HEK293 (cell line): ENCODE data around the gene RBMS1.

ENCODE experiments used
- REPIN1 ChIP-seq: fragments of 450-650 bp; formaldehyde crosslinking; IDR thresholded peaks from 2 replicates; pipeline ENCODE4 v1.5.1; 2017; ENCODE audit warnings: missing biosample characterization, missing genetic modification characterization, low read depth
- ZBTB21 ChIP-seq: fragments of 450-650 bp; formaldehyde crosslinking; IDR thresholded peaks from 2 replicates; pipeline ENCODE4 v1.5.1; 2017; ENCODE audit warnings: missing biosample characterization, missing genetic modification characterization
- ZFP3 ChIP-seq: fragments of 450-650 bp; formaldehyde crosslinking; IDR thresholded peaks from 2 replicates; pipeline ENCODE4 v1.5.1; 2016; ENCODE audit warnings: low read depth, missing biosample characterization, missing genetic modification characterization
- ZNF302 ChIP-seq: fragments of 450-650 bp; formaldehyde crosslinking; IDR thresholded peaks from 2 replicates; pipeline ENCODE4 v1.5.1; 2016; ENCODE audit warnings: missing biosample characterization, missing genetic modification characterization, low read depth
- TF ChIP-seq, protein P1 (sequence below): fragments of 450-650 bp; formaldehyde crosslinking; IDR thresholded peaks from 2 replicates; pipeline ENCODE4 v1.5.1; 2016; ENCODE audit warnings: missing biosample characterization, missing genetic modification characterization

GRCh38 chr2:160267022-160267421, 226.6 kb downstream of the RBMS1 start:
- TF ChIP-seq ZFP3 (tag by site-specific recombination), result no peak
- no peak for TF ChIP-seq REPIN1 (tag by site-specific recombination)
- TF ChIP-seq ZBTB21, result no peak
- no peak for TF ChIP-seq ZNF302 (tag by site-specific recombination)
- TF ChIP-seq, protein P1, sequence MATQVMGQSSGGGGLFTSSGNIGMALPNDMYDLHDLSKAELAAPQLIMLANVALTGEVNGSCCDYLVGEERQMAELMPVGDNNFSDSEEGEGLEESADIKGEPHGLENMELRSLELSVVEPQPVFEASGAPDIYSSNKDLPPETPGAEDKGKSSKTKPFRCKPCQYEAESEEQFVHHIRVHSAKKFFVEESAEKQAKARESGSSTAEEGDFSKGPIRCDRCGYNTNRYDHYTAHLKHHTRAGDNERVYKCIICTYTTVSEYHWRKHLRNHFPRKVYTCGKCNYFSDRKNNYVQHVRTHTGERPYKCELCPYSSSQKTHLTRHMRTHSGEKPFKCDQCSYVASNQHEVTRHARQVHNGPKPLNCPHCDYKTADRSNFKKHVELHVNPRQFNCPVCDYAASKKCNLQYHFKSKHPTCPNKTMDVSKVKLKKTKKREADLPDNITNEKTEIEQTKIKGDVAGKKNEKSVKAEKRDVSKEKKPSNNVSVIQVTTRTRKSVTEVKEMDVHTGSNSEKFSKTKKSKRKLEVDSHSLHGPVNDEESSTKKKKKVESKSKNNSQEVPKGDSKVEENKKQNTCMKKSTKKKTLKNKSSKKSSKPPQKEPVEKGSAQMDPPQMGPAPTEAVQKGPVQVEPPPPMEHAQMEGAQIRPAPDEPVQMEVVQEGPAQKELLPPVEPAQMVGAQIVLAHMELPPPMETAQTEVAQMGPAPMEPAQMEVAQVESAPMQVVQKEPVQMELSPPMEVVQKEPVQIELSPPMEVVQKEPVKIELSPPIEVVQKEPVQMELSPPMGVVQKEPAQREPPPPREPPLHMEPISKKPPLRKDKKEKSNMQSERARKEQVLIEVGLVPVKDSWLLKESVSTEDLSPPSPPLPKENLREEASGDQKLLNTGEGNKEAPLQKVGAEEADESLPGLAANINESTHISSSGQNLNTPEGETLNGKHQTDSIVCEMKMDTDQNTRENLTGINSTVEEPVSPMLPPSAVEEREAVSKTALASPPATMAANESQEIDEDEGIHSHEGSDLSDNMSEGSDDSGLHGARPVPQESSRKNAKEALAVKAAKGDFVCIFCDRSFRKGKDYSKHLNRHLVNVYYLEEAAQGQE (tag by site-specific recombination), result no peak
